B cell (primary cell): ENCODE measurements around the gene ZNF777.

ENCODE experiments used
- CTCF ChIP-seq: fragments of 200-600 bp; IDR thresholded peaks from one replicate; pipeline ENCODE4 v1.8.0; 2022; ENCODE audit warnings: antibody characterized with exemption, mild to moderate bottlenecking
- EZH2 ChIP-seq: IDR thresholded peaks from 2 replicates; pipeline ENCODE4 v1.6.1; 2012; ENCODE audit warnings: borderline replicate concordance, low read depth, mild to moderate bottlenecking, moderate library complexity, low read length; ENCODE audit not compliant: insufficient read depth, poor library complexity, severe bottlenecking

- TF ChIP-seq CTCF (no peak), EZH2 (no peak)
These were observed 49.4 kb upstream of the ZNF777 start for GRCh38 chr7:149510248-149510647.
